ENCODE data around the gene SLCO3A1. TPM values are rescaled to one million over a fixed set of nuclear protein-coding genes. Genes with fewer than 3 reads are reported as not detected.
"Not testable (repeated sequence)": the region's sequence is repeated elsewhere in the genome, so short reads cannot be mapped to it uniquely, and the experiment has no call there.

SLCO3A1 gene
- total RNA-seq, 1 donor, result 8.6 TPM

GRCh38 chr15:92200891-92201290 is 347.4 kb downstream of the SLCO3A1 start:
- DNase-seq (ENCODE audit: low read depth), result no peak
- no peak overlapping the region for H3K4me3 ChIP-seq (ENCODE audit: low read depth, low read length)
- TF ChIP-seq CTCF (IDR thresholded peaks at IDR 0.05; ENCODE audit: insufficient read depth, low read depth, low read length), result no peak

- DNase-seq (ENCODE audit: low read depth), result no peak
- no peak overlapping the region for H3K4me3 ChIP-seq (ENCODE audit: low read depth, low read length)
- TF ChIP-seq CTCF (IDR thresholded peaks at IDR 0.05; ENCODE audit: insufficient read depth, low read depth, low read length), result no peak
Observed at GRCh38 chr15:92205255-92205739, 351.8 kb downstream of the SLCO3A1 start.

- not testable (repeated sequence) for DNase-seq (ENCODE audit: low read depth); H3K4me3 ChIP-seq (ENCODE audit: low read depth, low read length)
Observed at GRCh38 chr15:92207601-92208000, 354.1 kb downstream of the SLCO3A1 start.

All from fibroblast of villous mesenchyme (primary cell).